Smooth muscle cell (in vitro differentiated cells): ENCODE data around the gene IFT27. TPM values are rescaled to one million over a fixed set of nuclear protein-coding genes. Genes with fewer than 3 reads are reported as not detected.

Source experiments
- DNase-seq: peaks from one replicate; lab custom pipeline; 2025; ENCODE audit not compliant: unreplicated experiment; lab: John Stamatoyannopoulos, UW
- H2AFZ ChIP-seq: fragments of 200-600 bp; sonication (generic); 2 replicates; pipeline ENCODE4 v1.6.0; 2016; ENCODE audit warnings: antibody characterized with exemption, low read depth, mild to moderate bottlenecking
- H3F3A ChIP-seq: fragments of 200-600 bp; sonication (generic); 2 replicates; pipeline ENCODE4 v1.6.0; 2017; ENCODE audit warnings: antibody characterized with exemption, low read depth
- H3K27ac ChIP-seq: fragments of 200-600 bp; sonication (generic); 2 replicates; pipeline ENCODE4 v1.5.1; 2016; ENCODE audit warnings: low read depth, mild to moderate bottlenecking
- H3K27me3 ChIP-seq: fragments of 200-600 bp; sonication (generic); 2 replicates; pipeline ENCODE4 v1.6.1; 2016; ENCODE audit warnings: low read depth, mild to moderate bottlenecking
- H3K36me3 ChIP-seq: fragments of 200-600 bp; sonication (generic); 2 replicates; pipeline ENCODE4 v1.5.1; 2016; ENCODE audit warnings: low read depth
- H3K4me1 ChIP-seq: fragments of 200-600 bp; sonication (generic); 2 replicates; pipeline ENCODE4 v1.5.1; 2016; ENCODE audit warnings: low read depth
- H3K4me2 ChIP-seq: fragments of 200-600 bp; sonication (generic); 2 replicates; pipeline ENCODE4 v1.6.0; 2016; ENCODE audit warnings: mild to moderate bottlenecking
- H3K4me3 ChIP-seq: fragments of 200-600 bp; sonication (generic); 2 replicates; pipeline ENCODE4 v1.5.1; 2016; ENCODE audit warnings: mild to moderate bottlenecking
- H3K79me2 ChIP-seq: fragments of 200-600 bp; sonication (generic); 2 replicates; pipeline ENCODE4 v1.6.0; 2016; ENCODE audit warnings: low read depth, mild to moderate bottlenecking
- H3K9ac ChIP-seq: fragments of 200-600 bp; sonication (generic); 2 replicates; pipeline ENCODE4 v1.6.0; 2016; ENCODE audit warnings: low read depth
- H3K9me3 ChIP-seq: fragments of 200-600 bp; sonication (generic); replicated peaks from 2 replicates; pipeline ENCODE4 v1.5.1; 2016; ENCODE audit warnings: low read depth
- H4K20me1 ChIP-seq: fragments of 200-600 bp; sonication (generic); 2 replicates; pipeline ENCODE4 v1.6.0; 2016; ENCODE audit warnings: low read depth
- WGBS: methylation state at CpG from one replicate; pipeline ENCODE4 v1.1.7; 2016; ENCODE audit warnings: low lambda C conversion rate; 5-methylcytosine and 5-hydroxymethylcytosine counted together
- polyA plus RNA-seq: library from polyadenylated mRNA; unstranded; fragments of >200 nt; fragmentation: Nextera tagmentation; extraction: Ambion mirVana; gene quantifications from 2 replicates; pipeline ENCODE4 v1.2.1, GENCODE V29; 2016
- total RNA-seq: library from RNA; depleted of rRNA; stranded (reverse); fragments of >200 nt; gene quantifications from 2 replicates; pipeline ENCODE4 v1.2.3, GENCODE V29; 2014
- TF ChIP-seq, protein P1 (sequence below): fragments of 200-600 bp; sonication (generic); IDR thresholded peaks from 2 replicates; pipeline ENCODE4 v1.5.1; 2017; ENCODE audit warnings: borderline replicate concordance, mild to moderate bottlenecking, antibody characterized with exemption; ENCODE audit not compliant: insufficient read depth, poor library complexity, severe bottlenecking

The IFT27 gene
- total and polyA plus RNA-seq, 2 experiments from 2014 or later = 16.0 to 43.2 TPM

- H3K4me2 ChIP-seq = no peak overlapping the region
- no peaks in the 10 kb centered on the region for H3K9me3 ChIP-seq
- 75% methylated on average over 4 of the region's 4 CpGs for WGBS
- H3K4me1 ChIP-seq = no peaks in the 10 kb centered on the region
- H3F3A ChIP-seq = no peaks in the 10 kb centered on the region
- peaks cover 9% of the 10 kb centered on the region for H3K27me3 ChIP-seq
- no peaks in the 10 kb centered on the region for H3K36me3 ChIP-seq
- no peak overlapping the region for H3K4me3 ChIP-seq
- no peaks in the 10 kb centered on the region for H4K20me1 ChIP-seq
- no peaks in the 10 kb centered on the region for H3K79me2 ChIP-seq
- no peak overlapping the region for H3K27ac ChIP-seq
- H3K9ac ChIP-seq = no peak overlapping the region
- H2AFZ ChIP-seq = no peak overlapping the region
- DNase-seq = no peak
- TF ChIP-seq, protein P1, sequence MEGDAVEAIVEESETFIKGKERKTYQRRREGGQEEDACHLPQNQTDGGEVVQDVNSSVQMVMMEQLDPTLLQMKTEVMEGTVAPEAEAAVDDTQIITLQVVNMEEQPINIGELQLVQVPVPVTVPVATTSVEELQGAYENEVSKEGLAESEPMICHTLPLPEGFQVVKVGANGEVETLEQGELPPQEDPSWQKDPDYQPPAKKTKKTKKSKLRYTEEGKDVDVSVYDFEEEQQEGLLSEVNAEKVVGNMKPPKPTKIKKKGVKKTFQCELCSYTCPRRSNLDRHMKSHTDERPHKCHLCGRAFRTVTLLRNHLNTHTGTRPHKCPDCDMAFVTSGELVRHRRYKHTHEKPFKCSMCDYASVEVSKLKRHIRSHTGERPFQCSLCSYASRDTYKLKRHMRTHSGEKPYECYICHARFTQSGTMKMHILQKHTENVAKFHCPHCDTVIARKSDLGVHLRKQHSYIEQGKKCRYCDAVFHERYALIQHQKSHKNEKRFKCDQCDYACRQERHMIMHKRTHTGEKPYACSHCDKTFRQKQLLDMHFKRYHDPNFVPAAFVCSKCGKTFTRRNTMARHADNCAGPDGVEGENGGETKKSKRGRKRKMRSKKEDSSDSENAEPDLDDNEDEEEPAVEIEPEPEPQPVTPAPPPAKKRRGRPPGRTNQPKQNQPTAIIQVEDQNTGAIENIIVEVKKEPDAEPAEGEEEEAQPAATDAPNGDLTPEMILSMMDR = no peak
Measured at GRCh38 chr22:36740716-36741115, 35.2 kb downstream of the IFT27 start.

DNA sequence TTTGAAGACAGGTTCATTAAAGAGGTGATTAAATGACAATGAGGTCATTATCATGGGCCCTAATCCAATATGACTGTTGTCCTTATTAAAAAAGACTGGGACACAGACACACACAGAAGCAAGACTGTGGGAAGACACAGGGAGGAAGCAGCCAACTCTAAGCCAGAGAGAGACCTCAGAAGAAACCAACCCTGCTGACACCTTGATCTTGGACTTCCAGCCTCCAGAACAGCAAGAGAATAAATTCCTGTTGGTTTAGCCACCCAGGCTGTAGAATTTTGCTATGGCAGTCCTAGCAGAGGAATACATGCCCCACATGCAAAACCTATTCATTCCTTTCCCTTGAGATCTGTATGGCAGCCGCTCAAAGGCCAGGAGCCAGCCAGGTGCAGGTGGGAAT, 36.7 kb downstream of the IFT27 start:
- Histone ChIP-seq H3K27me3 (peaks cover 9% of the 10 kb centered on the region), H3K9ac (no peak overlapping the region)
- DNase-seq = no peak

GRCh38 chr22:36738416-36739020, 37.4 kb downstream of the IFT27 start:
- no peak overlapping the region for H3K4me2 ChIP-seq
- no peak overlapping the region for H3K4me3 ChIP-seq
- no peak overlapping the region for H3K27ac ChIP-seq
- no peak for DNase-seq
- H4K20me1 ChIP-seq = no peaks in the 10 kb centered on the region
- peaks cover 9% of the 10 kb centered on the region for H3K27me3 ChIP-seq
- no peaks in the 10 kb centered on the region for H3K79me2 ChIP-seq
- no peaks in the 10 kb centered on the region for H3K4me1 ChIP-seq
- no peaks in the 10 kb centered on the region for H3K9me3 ChIP-seq
- no peaks in the 10 kb centered on the region for H3F3A ChIP-seq
- H3K9ac ChIP-seq = no peak overlapping the region
- no peak overlapping the region for H2AFZ ChIP-seq
- H3K36me3 ChIP-seq = no peaks in the 10 kb centered on the region
- TF ChIP-seq, protein P1 = no peak
- 87% methylated on average over 6 of the region's 6 CpGs for WGBS

More for the DNA sequence above, 36.7 kb downstream of the IFT27 start:
- TF ChIP-seq, protein P1 = no peak
- no peaks in the 10 kb centered on the region for H3K36me3 ChIP-seq
- H4K20me1 ChIP-seq = no peaks in the 10 kb centered on the region
- H3K79me2 ChIP-seq = no peaks in the 10 kb centered on the region
- H3K4me2 ChIP-seq = no peak overlapping the region
- no peak overlapping the region for H2AFZ ChIP-seq
- no peaks in the 10 kb centered on the region for H3F3A ChIP-seq
- 81% methylated on average over 1 of the region's 1 CpG for WGBS
- H3K4me1 ChIP-seq = no peaks in the 10 kb centered on the region
- no peak overlapping the region for H3K4me3 ChIP-seq
- no peaks in the 10 kb centered on the region for H3K9me3 ChIP-seq
- H3K27ac ChIP-seq = no peak overlapping the region

DNA sequence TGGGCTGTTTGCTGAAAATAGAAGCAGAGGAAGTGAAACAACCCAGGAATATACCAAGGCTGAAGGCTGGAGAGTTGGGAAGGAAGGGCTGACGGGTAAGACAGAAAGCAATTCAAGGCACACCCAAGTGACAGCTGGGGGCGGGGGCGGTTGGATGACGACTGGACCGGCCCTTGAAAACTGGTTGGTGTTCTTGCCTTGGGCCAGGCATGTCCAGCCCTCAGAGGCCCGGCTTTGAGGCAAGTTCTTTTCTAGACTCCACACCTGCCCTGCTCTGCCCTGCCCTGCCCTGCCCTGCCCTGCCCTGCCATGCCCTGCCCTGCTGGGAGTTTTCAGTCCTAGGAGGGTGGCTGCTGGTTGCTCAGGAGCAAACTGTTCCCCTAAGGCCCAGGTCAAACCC, 38.1 kb downstream of the IFT27 start:
- Histone ChIP-seq H4K20me1 (no peaks in the 10 kb centered on the region), H3K27ac (no peak overlapping the region), H3K4me2 (no peak overlapping the region), H2AFZ (no peak overlapping the region), H3K79me2 (no peaks in the 10 kb centered on the region), H3F3A (no peaks in the 10 kb centered on the region), H3K9ac (no peak overlapping the region), H3K9me3 (no peaks in the 10 kb centered on the region), H3K27me3 (peaks cover 9% of the 10 kb centered on the region), H3K4me1 (no peaks in the 10 kb centered on the region), H3K36me3 (no peaks in the 10 kb centered on the region), H3K4me3 (no peak overlapping the region)
- no peak for DNase-seq
- TF ChIP-seq, protein P1 = no peak
- WGBS = 63% methylated on average over 6 of the region's 6 CpGs
